Left lung (tissue), 10 donors: ENCODE data around the gene ITGA8. TPM values are rescaled to one million over a fixed set of nuclear protein-coding genes. Genes with fewer than 3 reads are reported as not detected.
A peak's percentile ranks its signal among the peaks of the same experiment; 100 is the strongest.

Experiments used
- ATAC-seq: fragments of 200-7000 bp; cut with Tn5 transposase; one replicate; pipeline ENCODE4 v1.9.1; 2020; ENCODE audit warnings: moderate library complexity
- DNase-seq, 4 donors: peaks; one replicate each; pipeline ENCODE4 v3.0.0-alpha.2; 2013 to 2020
- H3K27ac ChIP-seq, 2 donors: fragments of 200-600 bp; sonication (generic) in 1 of 2; one replicate each; pipeline versions ENCODE4 v1.5.0 to v1.8.0; 2020 to 2021
- H3K27me3 ChIP-seq, 2 donors: fragments of 200-600 bp; sonication (generic) in 1 of 2; one replicate each; pipeline versions ENCODE4 v1.5.0 to v1.8.0; 2020 to 2021
- H3K36me3 ChIP-seq, 2 donors: fragments of 200-600 bp; sonication (generic) in 1 of 2; one replicate each; pipeline versions ENCODE4 v1.5.0 to v1.8.0; 2020 to 2021
- H3K4me1 ChIP-seq, 2 donors: fragments of 200-600 bp; one replicate each; pipeline ENCODE4 v1.8.0; 2021
- H3K4me3 ChIP-seq, 2 donors: fragments of 200-600 bp; sonication (generic) in 1 of 2; one replicate each; pipeline versions ENCODE4 v1.5.0 to v1.8.0; 2020 to 2021; ENCODE audit warnings: mild to moderate bottlenecking in 1 of 2
- H3K9me3 ChIP-seq, 2 donors: fragments of 200-600 bp; sonication (generic) in 1 of 2; one replicate each; pipeline versions ENCODE4 v1.5.0 to v1.8.0; 2020 to 2021
- intact Hi-C, 2 donors: fragments of 100-400 bp; cut with DNase I; formaldehyde crosslinking; loops; one replicate each; pipeline versions ENCODE4 v1.11.2 to v1.14.2; 2022
- polyA plus RNA-seq, 6 donors: library from polyadenylated mRNA; unstranded; fragments of 120-200 nt; gene quantifications; one replicate each; pipeline ENCODE4 v1.2.1, GENCODE V29; 2013; ENCODE audit not compliant: insufficient read length in 6 of 6
- total RNA-seq, 2 donors: library from RNA; stranded (reverse); fragmentation: NEBNext Ultra II Directional; extraction: Animal tissue kit (Norgen Biotek cat#: 25700); gene quantifications; one replicate each; pipeline ENCODE4 v1.2.1, GENCODE V29; 2021
- TF ChIP-seq, protein P1 (sequence below), 2 donors: fragments of 200-600 bp; sonication (generic) in 1 of 2; IDR thresholded peaks; one replicate each; pipeline versions ENCODE4 v1.5.0 to v1.8.0; 2021; ENCODE audit warnings: antibody characterized with exemption in 2 of 2
- donor health status: DM: no; HTN: yes; CAD: no.
- donor health status: DM: no; HTN: no; CAD: no.

Gene ITGA8
- total and polyA plus RNA-seq, 8 donors = 23.7 to 83.3 (median 67.3) TPM

DNA sequence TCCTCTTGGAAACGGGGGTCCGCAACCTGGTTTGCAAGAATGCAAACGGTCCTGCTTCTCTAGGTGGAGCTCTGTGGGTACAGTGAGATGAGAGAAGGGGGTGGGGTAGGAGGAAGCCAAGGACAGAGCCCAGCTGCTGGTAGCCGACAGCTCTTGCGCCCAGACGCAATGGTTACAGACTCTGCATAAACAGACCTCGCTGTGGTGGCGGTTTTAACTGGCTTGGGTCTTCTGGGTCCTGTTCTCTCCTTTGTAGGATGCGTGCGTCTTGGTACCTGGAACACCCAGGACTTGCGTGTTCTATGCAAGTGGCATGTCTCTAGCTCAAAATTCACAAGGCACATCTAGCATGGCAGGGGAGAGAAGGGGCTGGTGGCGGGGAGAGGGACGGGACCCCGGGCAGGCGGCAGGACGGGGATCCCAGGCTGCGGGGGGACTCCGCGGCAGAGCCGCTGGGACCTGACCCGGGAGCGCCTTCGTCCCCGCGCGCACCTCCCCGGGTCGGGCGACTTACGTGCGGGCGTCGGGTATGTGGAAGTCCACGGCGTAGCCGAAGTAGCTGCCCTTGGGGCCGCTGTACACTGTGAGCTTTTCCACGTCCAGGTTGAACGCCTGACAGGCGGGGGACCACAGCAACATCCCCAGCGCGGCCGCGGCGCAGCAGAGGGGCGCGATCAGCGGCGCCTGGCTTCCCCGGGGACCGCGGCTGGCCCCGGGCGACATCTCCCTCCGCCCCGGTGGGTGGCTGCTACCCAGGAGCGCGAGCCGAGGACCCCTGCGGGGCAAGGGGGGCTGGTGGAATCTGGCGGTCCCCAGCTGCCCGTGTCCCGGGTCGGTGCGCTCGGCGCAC lies 448 bp downstream of the ITGA8 start:
- intact Hi-C loops = loop anchor here in 1 of 2 donors (5.0 kb wide), 1 partner anchor 277 kb away; no protein-coding TSS in a partner anchor
- H3K36me3 ChIP-seq = no peaks in the 10 kb centered on the region
- peaks cover 16 to 57% of the 10 kb centered on the region in 2 donors for H3K27me3 ChIP-seq
- DNase-seq (peak in 3 of 4 donors; percentile 69 to 72 (median 71)), ATAC-seq (peak; percentile 68)
- H3K4me3 ChIP-seq = peak overlapping the region; percentile 39 to 42
- peaks cover 0 to 4% of the 10 kb centered on the region in 2 donors for H3K4me1 ChIP-seq
- H3K27ac ChIP-seq = peak overlapping the region; percentile 63 to 72
- TF ChIP-seq, protein P1, sequence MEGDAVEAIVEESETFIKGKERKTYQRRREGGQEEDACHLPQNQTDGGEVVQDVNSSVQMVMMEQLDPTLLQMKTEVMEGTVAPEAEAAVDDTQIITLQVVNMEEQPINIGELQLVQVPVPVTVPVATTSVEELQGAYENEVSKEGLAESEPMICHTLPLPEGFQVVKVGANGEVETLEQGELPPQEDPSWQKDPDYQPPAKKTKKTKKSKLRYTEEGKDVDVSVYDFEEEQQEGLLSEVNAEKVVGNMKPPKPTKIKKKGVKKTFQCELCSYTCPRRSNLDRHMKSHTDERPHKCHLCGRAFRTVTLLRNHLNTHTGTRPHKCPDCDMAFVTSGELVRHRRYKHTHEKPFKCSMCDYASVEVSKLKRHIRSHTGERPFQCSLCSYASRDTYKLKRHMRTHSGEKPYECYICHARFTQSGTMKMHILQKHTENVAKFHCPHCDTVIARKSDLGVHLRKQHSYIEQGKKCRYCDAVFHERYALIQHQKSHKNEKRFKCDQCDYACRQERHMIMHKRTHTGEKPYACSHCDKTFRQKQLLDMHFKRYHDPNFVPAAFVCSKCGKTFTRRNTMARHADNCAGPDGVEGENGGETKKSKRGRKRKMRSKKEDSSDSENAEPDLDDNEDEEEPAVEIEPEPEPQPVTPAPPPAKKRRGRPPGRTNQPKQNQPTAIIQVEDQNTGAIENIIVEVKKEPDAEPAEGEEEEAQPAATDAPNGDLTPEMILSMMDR (IDR thresholded peaks at IDR 0.05) = no peak
- no peaks in the 10 kb centered on the region for H3K9me3 ChIP-seq

DNA sequence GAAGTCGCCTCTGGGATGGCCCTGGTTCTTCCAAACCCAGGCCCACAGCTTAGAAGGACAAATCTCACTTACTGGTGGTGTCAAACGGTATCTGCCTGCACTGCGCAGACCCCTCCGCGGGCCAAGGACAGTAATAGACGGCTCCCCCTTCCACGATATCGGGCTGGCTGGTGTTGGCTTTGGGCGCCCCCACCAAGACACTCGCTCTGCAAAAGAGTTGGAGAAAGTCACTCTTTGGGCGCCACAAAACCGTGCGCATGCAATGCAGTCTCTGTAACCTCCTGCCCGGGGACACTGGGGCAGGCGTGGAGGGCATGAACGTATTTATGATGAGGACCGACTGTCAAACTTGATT lies 1.1 kb downstream of the ITGA8 start:
- TF ChIP-seq, protein P1 (IDR thresholded peaks at IDR 0.05) = no peak
- no peaks in the 10 kb centered on the region for H3K36me3 ChIP-seq
- peak overlapping the region in 1 of 2 donors; percentile 35 for H3K27ac ChIP-seq
- peak overlapping the region; percentile 39 to 42 for H3K4me3 ChIP-seq
- peaks cover 0 to 4% of the 10 kb centered on the region in 2 donors for H3K4me1 ChIP-seq
- ATAC-seq (peak; percentile 12), DNase-seq (peak in 1 of 4 donors; percentile 53)
- peaks cover 16 to 57% of the 10 kb centered on the region in 2 donors for H3K27me3 ChIP-seq
- H3K9me3 ChIP-seq = no peaks in the 10 kb centered on the region
- intact Hi-C loops = loop anchor here in 1 of 2 donors (5.0 kb wide), 1 partner anchor 276 kb away; no protein-coding TSS in a partner anchor

DNA sequence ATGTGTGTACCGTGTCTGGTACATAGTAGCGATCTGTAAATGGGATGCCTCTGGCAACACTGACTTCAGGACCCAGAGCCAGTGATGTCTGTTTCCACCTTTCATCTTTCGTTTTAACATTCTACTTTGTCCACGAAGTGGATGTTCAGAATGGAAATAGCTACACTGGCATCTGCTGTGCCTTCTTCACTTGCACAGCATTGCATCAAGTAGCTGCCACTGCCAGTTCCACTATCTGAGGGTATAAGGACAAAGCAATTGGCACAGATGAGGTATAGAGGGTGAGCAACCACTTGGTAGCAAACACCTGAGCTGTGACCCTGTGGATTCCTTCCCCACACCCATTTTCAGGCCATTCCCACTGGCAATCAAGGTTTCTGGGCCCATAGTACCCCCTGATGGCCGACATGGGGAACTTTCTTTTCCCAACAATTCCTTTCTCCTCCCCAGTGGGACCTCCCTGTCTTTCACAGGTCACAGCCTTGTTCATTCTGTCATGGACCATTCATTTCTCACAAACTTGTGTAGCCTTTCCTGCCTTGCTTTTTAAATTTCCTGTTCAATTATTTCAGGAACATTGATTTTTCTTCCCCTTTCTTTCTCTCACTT lies 4.0 kb downstream of the ITGA8 start:
- Histone ChIP-seq H3K36me3 (no peaks in the 10 kb centered on the region), H3K9me3 (no peaks in the 10 kb centered on the region), H3K27me3 (peaks cover 16 to 37% of the 10 kb centered on the region in 2 donors), H3K4me3 (no peak overlapping the region), H3K4me1 (peaks cover 0 to 4% of the 10 kb centered on the region in 2 donors), H3K27ac (no peak overlapping the region)
- intact Hi-C loops = loop anchor here in 1 of 2 donors (5.0 kb wide), 1 partner anchor 273 kb away; no protein-coding TSS in a partner anchor
- DNase-seq = no peak
- peak; percentile 18 for ATAC-seq
- TF ChIP-seq, protein P1 (IDR thresholded peaks at IDR 0.05) = peak in 1 of 2 donors; percentile 31

DNA sequence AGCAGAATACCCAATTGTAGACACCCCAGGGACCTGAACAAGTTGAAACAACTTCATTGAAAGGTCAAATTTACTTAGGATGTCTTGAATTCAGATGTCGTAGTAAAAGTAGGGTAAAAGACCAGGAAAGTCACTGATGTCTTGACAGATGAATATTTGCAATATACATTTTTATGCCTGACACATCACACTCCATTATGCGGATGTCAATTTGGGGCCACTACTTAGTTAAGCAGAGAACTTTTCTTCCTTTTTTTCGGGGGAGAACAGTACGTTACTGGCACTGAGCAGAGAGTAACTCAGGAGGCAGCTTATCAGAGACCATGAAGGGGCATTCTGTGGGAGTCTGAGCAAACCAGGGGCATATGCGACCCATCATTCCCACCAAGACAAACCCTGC lies 4.9 kb downstream of the ITGA8 start:
- DNase-seq (no peak), ATAC-seq (no peak)
- no peaks in the 10 kb centered on the region for H3K9me3 ChIP-seq
- H3K27me3 ChIP-seq = peaks cover 13 to 28% of the 10 kb centered on the region in 2 donors
- H3K27ac ChIP-seq = no peak overlapping the region
- H3K4me3 ChIP-seq = no peak overlapping the region
- H3K36me3 ChIP-seq = no peaks in the 10 kb centered on the region
- TF ChIP-seq, protein P1 (IDR thresholded peaks at IDR 0.05) = no peak
- intact Hi-C loops = loop anchor here in 1 of 2 donors (5.0 kb wide), 1 partner anchor 273 kb away; no protein-coding TSS in a partner anchor
- H3K4me1 ChIP-seq = peaks cover 0 to under 1% of the 10 kb centered on the region in 2 donors

DNA sequence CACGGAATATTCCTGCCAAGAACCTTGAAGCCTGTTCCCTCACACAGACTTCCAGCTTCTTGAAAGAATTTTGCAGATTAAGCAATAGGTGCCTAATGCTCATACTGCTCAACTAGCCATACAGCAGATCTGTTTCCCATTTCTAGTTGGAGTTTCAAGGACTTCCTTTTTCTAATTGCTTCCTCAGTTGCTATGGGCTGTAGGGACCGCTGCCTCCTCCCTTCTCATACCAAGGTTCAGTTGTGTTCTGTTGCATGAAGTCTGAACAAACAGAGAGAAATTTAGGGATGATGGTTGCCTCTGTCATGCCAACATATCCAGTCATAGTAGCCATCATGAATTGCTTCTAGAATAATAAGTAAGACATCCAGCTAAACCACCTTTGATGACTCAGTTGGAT lies 6.8 kb downstream of the ITGA8 start:
- intact Hi-C loops = no loop called here
- no peaks in the 10 kb centered on the region for H3K4me1 ChIP-seq
- no peak for DNase-seq
- no peaks in the 10 kb centered on the region for H3K9me3 ChIP-seq
- H3K36me3 ChIP-seq = no peaks in the 10 kb centered on the region
- TF ChIP-seq, protein P1 (IDR thresholded peaks at IDR 0.05) = no peak
- no peak for ATAC-seq
- no peak overlapping the region for H3K4me3 ChIP-seq
- H3K27me3 ChIP-seq = peaks cover 0 to 9% of the 10 kb centered on the region in 2 donors
- H3K27ac ChIP-seq = no peak overlapping the region
